ENCODE data around the gene MELK.

DNA sequence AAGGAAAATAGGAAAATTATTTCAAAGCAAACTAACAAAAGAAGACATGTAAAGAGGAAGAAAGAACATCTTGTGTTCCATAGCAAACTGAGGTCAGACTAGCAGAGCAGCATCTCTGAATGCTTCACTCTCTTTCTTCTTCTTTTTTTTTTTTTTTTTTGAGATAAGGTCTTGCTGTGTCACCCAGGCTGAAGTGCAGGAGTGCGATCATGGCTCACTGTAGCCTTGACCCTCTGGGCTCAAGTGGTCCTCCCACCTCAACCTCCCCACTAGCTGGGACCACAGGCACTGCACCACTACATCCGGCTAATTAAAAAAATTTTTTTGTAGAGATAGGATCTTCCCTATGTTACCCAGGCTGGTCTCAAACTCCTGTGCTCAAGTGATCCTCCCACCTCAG, 36.6 kb downstream of the MELK start:
- TF ChIP-seq EP300 (IDR thresholded peaks at IDR 0.05) = no peak
- TF ChIP-seq, protein P1, sequence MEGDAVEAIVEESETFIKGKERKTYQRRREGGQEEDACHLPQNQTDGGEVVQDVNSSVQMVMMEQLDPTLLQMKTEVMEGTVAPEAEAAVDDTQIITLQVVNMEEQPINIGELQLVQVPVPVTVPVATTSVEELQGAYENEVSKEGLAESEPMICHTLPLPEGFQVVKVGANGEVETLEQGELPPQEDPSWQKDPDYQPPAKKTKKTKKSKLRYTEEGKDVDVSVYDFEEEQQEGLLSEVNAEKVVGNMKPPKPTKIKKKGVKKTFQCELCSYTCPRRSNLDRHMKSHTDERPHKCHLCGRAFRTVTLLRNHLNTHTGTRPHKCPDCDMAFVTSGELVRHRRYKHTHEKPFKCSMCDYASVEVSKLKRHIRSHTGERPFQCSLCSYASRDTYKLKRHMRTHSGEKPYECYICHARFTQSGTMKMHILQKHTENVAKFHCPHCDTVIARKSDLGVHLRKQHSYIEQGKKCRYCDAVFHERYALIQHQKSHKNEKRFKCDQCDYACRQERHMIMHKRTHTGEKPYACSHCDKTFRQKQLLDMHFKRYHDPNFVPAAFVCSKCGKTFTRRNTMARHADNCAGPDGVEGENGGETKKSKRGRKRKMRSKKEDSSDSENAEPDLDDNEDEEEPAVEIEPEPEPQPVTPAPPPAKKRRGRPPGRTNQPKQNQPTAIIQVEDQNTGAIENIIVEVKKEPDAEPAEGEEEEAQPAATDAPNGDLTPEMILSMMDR (IDR thresholded peaks at IDR 0.05) = no peak
- no peak for TF ChIP-seq POLR2A (IDR thresholded peaks at IDR 0.05)
- no peak for TF ChIP-seq POLR2AphosphoS5 (IDR thresholded peaks at IDR 0.05)
